Measurements from ENCODE around the gene C5.

C5 gene

GRCh38 chr9:120904061-120904977 is 145.8 kb downstream of the C5 start:
- no peak for DNase-seq (ENCODE audit: insufficient read length, low spot score)
- no peak for TF ChIP-seq POLR2A (IDR thresholded peaks at IDR 0.05; ENCODE audit: low read depth, low read length)
- no peak for FAIRE-seq

DNA sequence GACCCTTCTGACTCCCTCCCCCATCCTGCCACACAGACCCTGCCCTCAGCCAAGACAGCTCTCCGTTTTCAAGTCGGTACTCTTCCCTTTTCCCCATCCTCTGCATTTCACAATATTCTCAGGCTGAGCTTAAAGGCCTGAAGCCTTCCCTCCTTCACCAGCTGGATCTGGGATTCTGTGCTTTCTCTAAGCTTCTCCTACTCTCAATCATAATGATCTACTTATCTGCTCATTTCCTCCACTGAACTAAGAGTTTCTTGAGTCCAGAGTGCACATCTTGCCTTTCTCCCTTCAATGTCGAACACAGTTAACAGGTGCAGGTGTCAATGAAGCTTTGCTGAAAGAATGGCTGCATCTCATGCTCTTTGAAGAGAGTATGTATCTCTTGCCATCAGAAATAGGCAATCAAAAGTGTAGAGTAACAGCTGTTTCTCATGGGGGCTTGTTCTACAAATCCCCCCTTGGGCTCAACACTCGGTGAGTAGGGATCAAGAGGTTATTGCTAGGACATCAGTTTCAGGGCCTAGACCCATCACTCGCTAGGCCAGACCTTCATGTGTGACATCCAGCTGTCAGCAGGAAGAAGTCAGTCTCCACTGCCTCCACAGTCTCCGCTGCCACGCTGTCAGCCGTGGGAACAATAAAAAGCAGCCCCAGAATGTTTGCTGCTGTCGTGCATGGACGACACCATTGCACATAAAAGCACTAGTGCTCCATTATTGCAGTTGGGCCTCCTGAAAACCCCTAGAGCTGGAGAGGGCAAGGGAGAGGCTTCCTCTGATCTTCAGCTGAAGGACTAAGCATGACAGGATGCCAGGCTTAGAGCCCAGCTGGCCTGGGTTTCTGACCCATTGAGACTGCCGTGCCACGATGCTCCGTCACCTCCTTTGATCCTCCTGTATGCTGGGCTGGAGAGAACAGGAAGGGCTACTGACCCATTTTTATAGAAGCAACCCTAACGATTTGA is 147.2 kb downstream of the C5 start:
- FAIRE-seq = no peak
- TF ChIP-seq POLR2A (IDR thresholded peaks at IDR 0.05; ENCODE audit: low read depth, low read length) = no peak
- DNase-seq (ENCODE audit: insufficient read length, low spot score) = no peak

All from H54 (cell line).